HEK293T (cell line): ENCODE measurements around the gene SLC35F6.
A peak's percentile ranks its signal among the peaks of the same experiment; 100 is the strongest.
"Not testable (repeated sequence)": the region's sequence is repeated elsewhere in the genome, so short reads cannot be mapped to it uniquely, and the experiment has no call there.

Experiments
- CTCF ChIA-PET: fragments of 350-600 bp; formaldehyde crosslinking; extraction: SDS; loops from one replicate; lab custom pipeline; 2021; ENCODE audit warnings: antibody characterized with exemption, inconsistent platforms; lab: Yijun Ruan, JAX
- POLR2A ChIA-PET: fragments of 350-600 bp; formaldehyde crosslinking; extraction: SDS; loops from one replicate; lab custom pipeline; 2020; ENCODE audit warnings: antibody characterized with exemption, inconsistent platforms; lab: Yijun Ruan, JAX
- DNase-seq: peaks from one replicate; pipeline ENCODE4 v3.0.0; 2012; ENCODE audit warnings: mixed read lengths; ENCODE audit errors: extremely low spot score
- ARNT ChIP-seq: fragments of 450-650 bp; IDR thresholded peaks from 2 replicates; pipeline ENCODE4 v1.6.1; 2017; ENCODE audit warnings: mild to moderate bottlenecking
- BHLHE40 ChIP-seq: fragments of 450-650 bp; IDR thresholded peaks from 2 replicates; pipeline ENCODE4 v1.6.1; 2016; ENCODE audit warnings: mild to moderate bottlenecking, moderate library complexity, borderline replicate concordance
- CTBP1 ChIP-seq: fragments of 450-650 bp; IDR thresholded peaks from 2 replicates; pipeline ENCODE4 v1.6.1; 2016; ENCODE audit warnings: borderline replicate concordance
- ELF4 ChIP-seq: fragments of 450-650 bp; IDR thresholded peaks from 2 replicates; pipeline ENCODE4 v1.6.1; 2017; ENCODE audit warnings: antibody characterized with exemption
- FOXA1 ChIP-seq: fragments of 450-650 bp; IDR thresholded peaks from 2 replicates; pipeline ENCODE4 v1.6.1; 2016; ENCODE audit warnings: mild to moderate bottlenecking
- FOXK2 ChIP-seq: fragments of 450-650 bp; IDR thresholded peaks from 2 replicates; pipeline ENCODE4 v1.6.1; 2016; ENCODE audit warnings: mild to moderate bottlenecking
- FOXM1 ChIP-seq: fragments of 450-650 bp; IDR thresholded peaks from 2 replicates; pipeline ENCODE4 v1.6.1; 2017; ENCODE audit warnings: mild to moderate bottlenecking, borderline replicate concordance
- HDGF ChIP-seq: fragments of 450-650 bp; IDR thresholded peaks from 2 replicates; pipeline ENCODE4 v1.6.1; 2017; ENCODE audit warnings: antibody characterized with exemption, borderline replicate concordance
- L3MBTL2 ChIP-seq: fragments of 450-650 bp; conservative IDR thresholded peaks from 2 replicates; pipeline ENCODE4 v1.6.1; 2016; ENCODE audit warnings: mild to moderate bottlenecking
- LEF1 ChIP-seq: fragments of 450-650 bp; IDR thresholded peaks from 2 replicates; pipeline ENCODE4 v1.6.1; 2017; ENCODE audit warnings: mild to moderate bottlenecking, borderline replicate concordance
- NFRKB ChIP-seq: fragments of 450-650 bp; IDR thresholded peaks from 2 replicates; pipeline ENCODE4 v1.6.1; 2016; ENCODE audit warnings: mild to moderate bottlenecking, moderate library complexity
- PKNOX1 ChIP-seq: fragments of 450-650 bp; IDR thresholded peaks from 2 replicates; pipeline ENCODE4 v1.6.1; 2016
- SP1 ChIP-seq: fragments of 450-650 bp; IDR thresholded peaks from 2 replicates; pipeline ENCODE4 v1.6.1; 2017
- SUZ12 ChIP-seq: fragments of 450-650 bp; IDR thresholded peaks from 2 replicates; pipeline ENCODE4 v1.6.1; 2016; ENCODE audit warnings: mild to moderate bottlenecking
- TARDBP ChIP-seq: fragments of 450-650 bp; IDR thresholded peaks from 2 replicates; pipeline ENCODE4 v1.6.1; 2016
- ZNF384 ChIP-seq: fragments of 450-650 bp; IDR thresholded peaks from 2 replicates; pipeline ENCODE4 v1.6.1; 2016

Gene SLC35F6

GRCh38 chr2:26743852-26744251 lies 20.2 kb upstream of the SLC35F6 start:
- DNase-seq = no peak
- ChIA-PET CTCF (no interaction called here), POLR2A (interaction anchor here (1.4 kb wide), 1 partner anchor 129 kb away, joined by 3 read pairs; no protein-coding TSS in a partner anchor)
- no peak for TF ChIP-seq CTBP1
- TF ChIP-seq FOXA1 = no peak
- no peak for TF ChIP-seq ELF4
- TF ChIP-seq FOXK2 = no peak
- TF ChIP-seq NFRKB = no peak
- no peak for TF ChIP-seq LEF1
- no peak for TF ChIP-seq BHLHE40
- no peak for TF ChIP-seq FOXM1
- TF ChIP-seq SP1 = no peak
- TF ChIP-seq ARNT = no peak
- no peak for TF ChIP-seq PKNOX1
- TF ChIP-seq TARDBP = no peak
- TF ChIP-seq HDGF = no peak

- POLR2A ChIA-PET = no interaction called here
- DNase-seq = no peak
- CTCF ChIA-PET = interaction anchor here (0.6 to 3.4 kb wide), 5 partner anchors 11 to 158 kb away, joined by 3 to 28 read pairs (median 4); no protein-coding TSS in a partner anchor
- TF ChIP-seq SUZ12 (no peak), PKNOX1 (no peak), BHLHE40 (no peak), CTBP1 (no peak), ZNF384 (no peak), NFRKB (no peak), ARNT (no peak), ELF4 (no peak), FOXA1 (no peak), SP1 (no peak), HDGF (no peak), TARDBP (no peak), FOXM1 (no peak)
Measured at GRCh38 chr2:26744953-26745352, 19.1 kb upstream of the SLC35F6 start.

- CTCF ChIA-PET = interaction anchor here (0.6 to 3.4 kb wide), 5 partner anchors 10 to 154 kb away, joined by 3 to 28 read pairs (median 3); no protein-coding TSS in a partner anchor
- peak; percentile 83 for DNase-seq
- TF ChIP-seq ZNF384 = no peak
- no peak for TF ChIP-seq HDGF
- no peak for TF ChIP-seq CTBP1
- no peak for TF ChIP-seq FOXA1
- no peak for TF ChIP-seq SP1
- no peak for TF ChIP-seq LEF1
- TF ChIP-seq TARDBP = no peak
- no peak for TF ChIP-seq L3MBTL2
- no peak for TF ChIP-seq SUZ12
- no peak for TF ChIP-seq NFRKB
- no peak for TF ChIP-seq BHLHE40
- POLR2A ChIA-PET = no interaction called here
Measured at GRCh38 chr2:26745609-26746327, 18.3 kb upstream of the SLC35F6 start.

GRCh38 chr2:26746934-26747333 lies 17.1 kb upstream of the SLC35F6 start:
- CTCF ChIA-PET = interaction anchor here (0.9 to 3.4 kb wide), 2 partner anchors 139 to 142 kb away, joined by 4 to 28 read pairs; no protein-coding TSS in a partner anchor
- POLR2A ChIA-PET = no interaction called here
- TF ChIP-seq LEF1 (no peak), FOXK2 (no peak), PKNOX1 (no peak), SP1 (no peak), FOXA1 (no peak), NFRKB (no peak), ELF4 (no peak), HDGF (no peak), ARNT (no peak), ZNF384 (no peak), FOXM1 (no peak), L3MBTL2 (no peak), TARDBP (no peak), CTBP1 (no peak)
- no peak for DNase-seq

GRCh38 chr2:26749787-26750420 lies 14.2 kb upstream of the SLC35F6 start:
- CTCF ChIA-PET, POLR2A ChIA-PET, DNase-seq: not testable (repeated sequence)

- CTCF ChIA-PET, POLR2A ChIA-PET: not testable (repeated sequence)
Measured at GRCh38 chr2:26750467-26750866, 13.6 kb upstream of the SLC35F6 start.

More at GRCh38 chr2:26750467-26750866, 13.6 kb upstream of the SLC35F6 start:
- not testable (repeated sequence) for DNase-seq
